ENCODE measurements around the gene EME1. TPM values are rescaled to one million over a fixed set of nuclear protein-coding genes. Genes with fewer than 3 reads are reported as not detected.
"Not testable (repeated sequence)": the region's sequence is repeated elsewhere in the genome, so short reads cannot be mapped to it uniquely, and the experiment has no call there.

The EME1 gene
- total RNA-seq, 5 donors from 2014 or later (not counting 1 experiment from before 2014, with no cell fraction given) = 0.75 to 2.1 (median 1.4) TPM

DNA sequence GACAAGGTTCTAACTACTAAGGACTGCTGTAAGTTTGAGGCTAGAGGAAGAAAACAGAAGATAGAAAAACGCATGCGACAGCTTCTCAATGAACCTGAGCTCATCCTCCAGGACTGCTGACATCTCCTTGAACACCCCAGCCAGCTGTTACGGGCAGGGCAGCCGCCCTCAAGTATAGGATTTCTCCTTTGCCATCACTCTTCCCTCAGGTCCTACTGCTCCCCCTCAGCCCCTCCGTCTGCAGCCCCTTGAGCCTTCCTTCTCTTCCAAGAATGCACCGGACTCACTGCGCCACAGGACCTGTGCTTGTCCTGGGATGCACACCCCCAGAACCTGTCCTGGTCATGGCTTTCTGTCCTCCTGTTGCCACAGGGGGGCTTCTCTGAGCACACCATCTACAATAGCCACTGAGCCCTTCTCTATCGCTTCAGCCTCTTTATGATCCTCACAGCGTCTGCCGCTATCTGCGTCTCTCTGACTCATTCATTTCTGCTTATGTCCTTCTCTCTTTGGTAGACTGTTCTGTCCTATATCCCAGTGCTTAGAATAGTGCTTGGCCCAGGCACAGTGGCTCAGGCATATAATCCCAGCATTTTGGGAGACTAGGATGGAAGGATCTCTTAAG, 42.8 kb upstream of the EME1 start:
- no peak overlapping the region for H3K4me3 ChIP-seq (ENCODE audit: control insufficient read depth in 1 of 2, extremely low read depth in 1 of 2, low read length in 1 of 2)

DNA sequence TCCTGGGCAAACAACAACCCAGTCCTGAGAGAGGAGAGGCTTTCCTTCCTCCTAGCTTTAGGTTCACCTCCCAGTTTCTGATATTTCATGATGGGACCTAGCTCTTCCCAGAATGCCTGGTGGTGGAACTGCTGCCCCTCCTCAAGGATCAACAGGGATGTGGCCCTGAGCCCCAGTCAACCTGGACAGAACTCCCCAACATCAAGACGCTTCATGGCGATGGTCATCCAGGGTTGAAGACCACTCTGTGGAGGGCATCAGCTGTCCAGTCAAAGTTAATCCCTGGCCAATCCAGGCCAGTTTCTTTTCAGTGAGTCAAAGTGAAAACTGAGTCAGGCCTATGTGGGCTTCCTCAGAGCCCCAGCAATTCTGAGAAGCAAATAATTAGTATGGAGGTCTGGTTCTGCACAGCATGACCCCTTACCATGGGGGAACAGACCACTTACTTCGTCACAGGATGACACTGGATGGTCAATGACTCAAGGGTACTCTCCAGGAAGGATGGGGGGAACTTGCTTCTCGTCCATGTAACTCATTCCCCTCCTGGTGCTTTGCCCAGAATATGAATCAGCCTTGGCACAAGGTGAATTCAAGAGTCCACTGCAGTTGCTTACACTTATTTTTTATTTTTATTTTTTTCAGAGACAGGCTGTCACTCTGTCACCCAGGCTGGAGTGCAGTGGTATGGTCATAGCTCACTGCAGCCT, 41.8 kb upstream of the EME1 start:
- Histone ChIP-seq H3K4me1 (ENCODE audit: control insufficient read depth in 1 of 2, extremely low read depth in 1 of 2, insufficient read depth in 2 of 2, low read length in 2 of 2) (peaks cover 0 to 2% of the 10 kb centered on the region in 2 experiments), H3K36me3 (ENCODE audit: control insufficient read depth in 2 of 2, extremely low read depth in 1 of 2, insufficient read depth in 1 of 2, low read length in 1 of 2) (no peaks in the 10 kb centered on the region), H3K4me3 (ENCODE audit: control insufficient read depth in 1 of 2, extremely low read depth in 1 of 2, low read length in 1 of 2) (no peak overlapping the region), H3K9me3 (no peaks in the 10 kb centered on the region), H3K27ac (ENCODE audit: low read length) (no peak overlapping the region), H3K27me3 (replicated peaks in 1 of 2; ENCODE audit: control insufficient read depth in 2 of 2, extremely low read depth in 1 of 2, insufficient read depth in 2 of 2, low read length in 1 of 2) (peaks cover 0 to 29% of the 10 kb centered on the region in 2 experiments)
- Mint-ChIP-seq H3K4me3 (no peak overlapping the region), H3K9me3 (no peaks in the 10 kb centered on the region), H3K4me1 (peaks cover 7 to 11% (median 8%) of the 10 kb centered on the region in 3 donors), H3K36me3 (no peaks in the 10 kb centered on the region), H3K27ac (no peak overlapping the region), H3K27me3 (peaks cover 3 to 10% of the 10 kb centered on the region in 2 donors)
- ATAC-seq (replicated peaks in 1 of 4) (no peak), DNase-seq (no peak)
- 76% methylated on average over 3 of the region's 4 CpGs for WGBS (ENCODE audit: insufficient coverage)
- ChIA-PET CTCF (no interaction called here), POLR2A (no interaction called here)

More for the DNA sequence above, 42.8 kb upstream of the EME1 start:
- DNase-seq (no peak), ATAC-seq (replicated peaks in 1 of 4) (no peak)
- H3K4me1 Mint-ChIP-seq = peaks cover 7 to 11% (median 8%) of the 10 kb centered on the region in 3 donors
- 91% methylated on average over 11 of the region's 11 CpGs for WGBS (ENCODE audit: insufficient coverage)
- ChIA-PET CTCF (no interaction called here), POLR2A (no interaction called here)
- H3K27ac Mint-ChIP-seq = no peak overlapping the region
- H3K4me3 Mint-ChIP-seq = no peak overlapping the region
- H3K36me3 Mint-ChIP-seq = no peaks in the 10 kb centered on the region
- no peaks in the 10 kb centered on the region for H3K36me3 ChIP-seq (ENCODE audit: control insufficient read depth in 2 of 2, extremely low read depth in 1 of 2, insufficient read depth in 1 of 2, low read length in 1 of 2)
- H3K9me3 ChIP-seq = no peaks in the 10 kb centered on the region
- H3K9me3 Mint-ChIP-seq = no peaks in the 10 kb centered on the region
- peaks cover 0 to 29% of the 10 kb centered on the region in 2 experiments for H3K27me3 ChIP-seq (replicated peaks in 1 of 2; ENCODE audit: control insufficient read depth in 2 of 2, extremely low read depth in 1 of 2, insufficient read depth in 2 of 2, low read length in 1 of 2)
- H3K4me1 ChIP-seq (ENCODE audit: control insufficient read depth in 1 of 2, extremely low read depth in 1 of 2, insufficient read depth in 2 of 2, low read length in 2 of 2) = peaks cover 0 to 2% of the 10 kb centered on the region in 2 experiments
- peaks cover 3 to 10% of the 10 kb centered on the region in 2 donors for H3K27me3 Mint-ChIP-seq
- no peak overlapping the region for H3K27ac ChIP-seq (ENCODE audit: low read length)

DNA sequence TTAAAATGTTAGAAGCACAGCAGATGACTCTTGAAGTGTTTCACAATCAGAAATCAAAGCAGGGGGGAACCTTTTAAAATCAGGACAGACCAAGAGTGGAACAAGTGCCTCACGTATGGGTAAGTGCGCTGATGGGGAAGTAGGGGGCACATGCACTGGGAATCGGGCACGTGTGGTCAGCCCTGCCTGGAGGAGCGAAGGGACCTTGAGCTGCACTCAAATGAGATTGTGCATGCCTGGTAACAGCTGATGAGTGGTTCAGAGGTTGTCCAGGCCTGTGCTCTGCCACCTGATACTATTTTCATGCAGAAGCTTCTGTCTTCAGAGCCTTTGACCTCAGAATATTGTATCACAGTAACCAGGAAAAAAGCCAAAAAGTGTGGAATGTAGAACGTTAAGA, 40.8 kb upstream of the EME1 start:
- H3K27ac Mint-ChIP-seq = no peak overlapping the region
- CTCF ChIA-PET = no interaction called here
- WGBS (ENCODE audit: insufficient coverage) = 83% methylated on average over 5 of the region's 6 CpGs

DNA sequence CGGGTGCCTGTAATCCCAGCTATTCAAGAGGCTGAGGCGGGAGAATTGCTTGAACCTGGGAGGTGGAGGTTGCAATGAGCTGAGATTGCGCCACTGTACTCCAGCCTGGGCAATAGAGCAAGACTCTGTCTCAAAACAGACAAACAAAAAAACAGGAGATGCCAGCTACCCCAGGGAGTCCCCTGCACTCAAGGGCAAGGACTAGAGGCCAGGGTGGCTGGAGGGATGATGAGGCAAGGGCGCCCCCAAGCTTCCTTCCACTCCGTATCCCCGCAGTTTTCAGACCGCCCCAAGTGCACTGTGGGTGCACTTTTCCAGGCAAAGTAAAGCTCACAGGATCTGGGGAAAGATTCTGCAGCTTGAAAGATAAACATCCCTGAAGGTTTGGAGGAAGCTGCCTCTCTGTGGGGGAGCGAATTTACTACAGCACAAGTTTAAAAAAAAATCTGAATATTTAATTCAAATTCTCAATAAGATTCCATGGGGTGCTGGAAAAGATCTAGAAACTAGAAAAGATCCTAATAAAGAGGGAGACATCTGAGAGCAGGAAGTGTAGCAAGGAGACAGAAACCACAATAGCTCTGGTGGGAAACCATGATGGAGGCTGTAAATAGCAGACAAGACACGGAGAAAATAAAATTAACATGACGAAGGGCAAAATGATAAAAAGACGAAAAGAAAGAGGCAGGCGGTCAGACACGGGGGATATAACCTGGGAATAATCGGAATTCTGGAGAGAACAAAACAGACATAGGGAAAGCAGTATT, 39.6 kb upstream of the EME1 start:
- H3K4me1 Mint-ChIP-seq = peaks cover 7 to 11% (median 8%) of the 10 kb centered on the region in 3 donors
- H3K27ac ChIP-seq (ENCODE audit: low read length); H3K36me3 ChIP-seq (ENCODE audit: control insufficient read depth in 2 of 2, extremely low read depth in 1 of 2, insufficient read depth in 1 of 2, low read length in 1 of 2); H3K4me3 ChIP-seq (ENCODE audit: control insufficient read depth in 1 of 2, extremely low read depth in 1 of 2, low read length in 1 of 2); H3K36me3 Mint-ChIP-seq; DNase-seq; H3K4me1 ChIP-seq (ENCODE audit: control insufficient read depth in 1 of 2, extremely low read depth in 1 of 2, insufficient read depth in 2 of 2, low read length in 2 of 2); POLR2A ChIA-PET; ATAC-seq (replicated peaks in 1 of 4); H3K27ac Mint-ChIP-seq; H3K9me3 Mint-ChIP-seq; H3K9me3 ChIP-seq: not testable (repeated sequence)
- 100% methylated on average over 2 of the region's 14 CpGs for WGBS (ENCODE audit: insufficient coverage)
- H3K4me3 Mint-ChIP-seq = peak overlapping the region in 2 of 3 donors; percentile 39 to 60
- H3K27me3 ChIP-seq (replicated peaks in 1 of 2; ENCODE audit: control insufficient read depth in 2 of 2, extremely low read depth in 1 of 2, insufficient read depth in 2 of 2, low read length in 1 of 2) = peaks cover 0 to 29% of the 10 kb centered on the region in 2 experiments
- CTCF ChIA-PET = interaction anchor here (0.6 kb wide), 2 partner anchors 38 to 459 kb away, joined by 3 to 4 read pairs; no protein-coding TSS in a partner anchor
- H3K27me3 Mint-ChIP-seq = peaks cover 3 to 10% of the 10 kb centered on the region in 2 donors

More for the DNA sequence above, 40.8 kb upstream of the EME1 start:
- Histone ChIP-seq H3K27me3 (replicated peaks in 1 of 2; ENCODE audit: control insufficient read depth in 2 of 2, extremely low read depth in 1 of 2, insufficient read depth in 2 of 2, low read length in 1 of 2) (peaks cover 0 to 29% of the 10 kb centered on the region in 2 experiments), H3K4me1 (ENCODE audit: control insufficient read depth in 1 of 2, extremely low read depth in 1 of 2, insufficient read depth in 2 of 2, low read length in 2 of 2) (peaks cover 0 to 2% of the 10 kb centered on the region in 2 experiments), H3K9me3 (no peaks in the 10 kb centered on the region), H3K36me3 (ENCODE audit: control insufficient read depth in 2 of 2, extremely low read depth in 1 of 2, insufficient read depth in 1 of 2, low read length in 1 of 2) (no peaks in the 10 kb centered on the region), H3K27ac (ENCODE audit: low read length) (no peak overlapping the region), H3K4me3 (ENCODE audit: control insufficient read depth in 1 of 2, extremely low read depth in 1 of 2, low read length in 1 of 2) (no peak overlapping the region)
- Mint-ChIP-seq H3K27me3 (peaks cover 3 to 10% of the 10 kb centered on the region in 2 donors), H3K4me3 (no peak overlapping the region), H3K4me1 (peaks cover 7 to 11% (median 8%) of the 10 kb centered on the region in 3 donors), H3K9me3 (no peaks in the 10 kb centered on the region), H3K36me3 (no peaks in the 10 kb centered on the region)
- ATAC-seq (replicated peaks in 1 of 4) = no peak
- no peak for DNase-seq
- POLR2A ChIA-PET = no interaction called here

DNA sequence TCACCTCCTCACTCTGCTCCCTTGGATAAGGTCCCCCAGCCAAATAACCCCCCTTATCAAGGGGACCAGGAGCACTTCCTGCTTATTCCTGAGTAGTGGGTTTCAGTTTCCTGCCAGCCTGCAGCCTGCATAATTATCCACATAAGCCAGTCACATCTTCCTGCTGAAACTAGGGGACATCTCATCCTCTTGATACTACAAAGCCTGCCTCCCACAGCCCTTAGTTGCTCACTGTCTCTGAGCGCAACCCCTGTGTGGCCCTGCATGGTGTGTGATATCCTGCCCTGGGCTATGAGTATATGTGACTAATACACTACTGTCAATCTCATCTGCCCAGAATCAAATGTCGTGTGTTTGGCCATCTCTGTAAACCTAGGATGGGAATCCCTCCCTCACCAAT, 35.1 kb upstream of the EME1 start:
- Mint-ChIP-seq H3K36me3 (no peaks in the 10 kb centered on the region), H3K4me1 (peaks cover 7 to 8% (median 8%) of the 10 kb centered on the region in 3 donors), H3K27me3 (no peaks in the 10 kb centered on the region), H3K27ac (no peak overlapping the region), H3K4me3 (no peak overlapping the region), H3K9me3 (peaks cover 0 to 11% (median 4%) of the 10 kb centered on the region in 3 donors)
- no CpG with 5 or more reads among the region's 2 CpGs for WGBS (ENCODE audit: insufficient coverage)
- Histone ChIP-seq H3K36me3 (ENCODE audit: control insufficient read depth in 2 of 2, extremely low read depth in 1 of 2, insufficient read depth in 1 of 2, low read length in 1 of 2) (no peaks in the 10 kb centered on the region), H3K27ac (ENCODE audit: low read length) (no peak overlapping the region), H3K4me1 (ENCODE audit: control insufficient read depth in 1 of 2, extremely low read depth in 1 of 2, insufficient read depth in 2 of 2, low read length in 2 of 2) (peaks cover 0 to 2% of the 10 kb centered on the region in 2 experiments), H3K27me3 (replicated peaks in 1 of 2; ENCODE audit: control insufficient read depth in 2 of 2, extremely low read depth in 1 of 2, insufficient read depth in 2 of 2, low read length in 1 of 2) (peaks cover 0 to 7% of the 10 kb centered on the region in 2 experiments), H3K9me3 (peaks cover 2% of the 10 kb centered on the region), H3K4me3 (ENCODE audit: control insufficient read depth in 1 of 2, extremely low read depth in 1 of 2, low read length in 1 of 2) (no peak overlapping the region)
- ATAC-seq (replicated peaks in 1 of 4) (no peak), DNase-seq (no peak)
- CTCF ChIA-PET = no interaction called here
- POLR2A ChIA-PET = no interaction called here

DNA sequence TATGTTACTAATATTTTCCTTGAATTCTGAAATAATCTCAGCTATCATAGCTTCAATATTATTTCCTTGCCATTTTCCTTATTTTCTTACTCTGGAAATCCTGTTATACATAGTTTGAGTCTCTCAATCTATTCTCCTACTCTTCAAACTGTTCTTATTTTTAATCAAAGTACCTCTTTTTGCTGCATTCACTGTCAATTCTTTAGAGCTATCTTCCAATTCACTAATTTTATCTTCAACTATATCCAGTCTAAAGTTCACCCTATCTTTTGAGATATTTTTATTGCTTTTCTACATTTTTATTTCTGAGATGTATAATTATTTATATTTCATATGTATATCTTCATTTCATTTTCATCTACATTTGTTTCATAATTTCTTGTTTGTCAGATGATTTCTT, 34.4 kb upstream of the EME1 start:
- no peak for ATAC-seq (replicated peaks in 1 of 4)
- Mint-ChIP-seq H3K27ac (no peak overlapping the region), H3K36me3 (no peaks in the 10 kb centered on the region), H3K4me3 (no peak overlapping the region), H3K27me3 (no peaks in the 10 kb centered on the region), H3K4me1 (peaks cover 3 to 4% (median 4%) of the 10 kb centered on the region in 3 donors), H3K9me3 (peaks cover 0 to 11% (median 4%) of the 10 kb centered on the region in 3 donors)
- Histone ChIP-seq H3K4me3 (ENCODE audit: control insufficient read depth in 1 of 2, extremely low read depth in 1 of 2, low read length in 1 of 2) (no peak overlapping the region), H3K9me3 (peaks cover 2% of the 10 kb centered on the region), H3K27me3 (replicated peaks in 1 of 2; ENCODE audit: control insufficient read depth in 2 of 2, extremely low read depth in 1 of 2, insufficient read depth in 2 of 2, low read length in 1 of 2) (peaks cover 0 to 4% of the 10 kb centered on the region in 2 experiments), H3K4me1 (ENCODE audit: control insufficient read depth in 1 of 2, extremely low read depth in 1 of 2, insufficient read depth in 2 of 2, low read length in 2 of 2) (no peaks in the 10 kb centered on the region), H3K27ac (ENCODE audit: low read length) (no peak overlapping the region), H3K36me3 (ENCODE audit: control insufficient read depth in 2 of 2, extremely low read depth in 1 of 2, insufficient read depth in 1 of 2, low read length in 1 of 2) (no peaks in the 10 kb centered on the region)
- DNase-seq = no peak
- CTCF ChIA-PET = no interaction called here
- POLR2A ChIA-PET = no interaction called here
